NCI-H345 treated with DMSO at 0.1 percent for 48 hours (cell line): ENCODE data around the gene DNAAF6.
A peak's percentile ranks its signal among the peaks of the same experiment; 100 is the strongest.
"Not testable (repeated sequence)": the region's sequence is repeated elsewhere in the genome, so short reads cannot be mapped to it uniquely, and the experiment has no call there.

Experiments used
- DNase-seq: peaks from one replicate; lab custom pipeline; 2025; ENCODE audit not compliant: unreplicated experiment; lab: John Stamatoyannopoulos, UW

Gene DNAAF6

DNA sequence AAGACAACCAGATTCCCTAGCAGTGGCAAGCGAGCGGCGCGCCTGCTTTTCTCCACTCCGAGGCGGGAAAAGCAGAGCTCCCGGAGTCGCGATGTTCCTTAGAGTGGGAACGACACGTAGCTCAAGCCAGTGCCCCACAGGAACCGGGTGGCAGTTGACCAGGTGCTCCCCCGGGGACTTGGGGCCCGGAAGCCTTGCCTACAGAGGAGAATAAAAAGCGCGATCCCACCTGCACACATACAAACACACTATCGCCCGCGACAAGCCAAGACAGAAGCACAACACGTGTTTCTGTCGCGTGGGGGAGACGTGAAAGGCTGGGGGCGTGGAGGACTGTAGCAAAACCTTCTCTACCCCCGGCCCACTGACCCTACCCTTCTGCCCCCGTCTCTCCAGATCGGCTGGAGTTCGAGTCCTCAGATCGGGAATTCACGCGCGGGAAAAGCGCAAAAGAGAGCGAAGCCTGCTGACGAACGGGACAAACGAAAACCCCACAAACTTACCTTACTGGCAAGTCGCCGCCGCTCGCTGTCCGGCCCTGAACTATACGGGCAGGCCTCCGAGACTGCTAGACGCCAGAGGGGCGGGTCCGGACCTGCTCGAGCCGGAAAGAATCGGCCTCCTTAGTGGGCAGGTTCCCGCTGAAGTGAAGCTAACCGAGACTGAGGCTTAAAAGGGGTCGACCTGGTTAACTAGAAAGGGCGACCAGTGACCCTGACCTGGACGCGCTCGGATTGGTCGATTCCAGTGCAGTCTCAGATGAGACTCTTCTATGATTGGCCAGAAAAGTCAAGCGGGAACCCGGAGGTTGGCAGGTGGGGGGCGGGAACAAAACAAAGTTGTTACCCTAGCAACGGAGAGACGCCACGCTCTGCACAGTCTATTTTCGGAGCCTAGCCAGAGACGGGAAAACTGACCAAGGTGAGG lies at the start of gene DNAAF6, which contains the start of gene NUP62CL:
TSS of gene DNAAF6 (plus strand) at position 842 of the 927 bp plus-strand sequence. CDS start 6,265 bp downstream, outside the sequence.
TSS of gene NUP62CL (minus strand) at position 664 of the 927 bp plus-strand sequence. CDS start 31,287 bp downstream, outside the sequence.
- DNase-seq: peak; percentile 16

DNA sequence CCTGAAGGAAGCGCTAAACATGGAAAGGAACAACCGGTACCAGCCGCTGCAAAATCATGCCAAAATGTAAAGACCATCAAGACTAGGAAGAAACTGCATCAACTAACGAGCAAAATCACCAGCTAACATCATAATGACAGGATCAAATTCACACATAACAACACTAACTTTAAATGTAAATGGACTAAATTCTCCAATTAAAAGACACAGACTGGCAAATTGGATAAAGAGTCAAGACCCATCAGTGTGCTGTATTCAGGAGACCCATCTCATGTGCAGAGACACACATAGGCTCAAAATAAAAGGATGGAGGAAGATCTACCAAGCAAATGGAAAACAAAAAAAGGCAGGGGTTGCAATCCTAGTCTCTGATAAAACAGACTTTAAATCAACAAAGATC lies 48.8 kb upstream of the DNAAF6 start:
- DNase-seq: not testable (repeated sequence)

DNA sequence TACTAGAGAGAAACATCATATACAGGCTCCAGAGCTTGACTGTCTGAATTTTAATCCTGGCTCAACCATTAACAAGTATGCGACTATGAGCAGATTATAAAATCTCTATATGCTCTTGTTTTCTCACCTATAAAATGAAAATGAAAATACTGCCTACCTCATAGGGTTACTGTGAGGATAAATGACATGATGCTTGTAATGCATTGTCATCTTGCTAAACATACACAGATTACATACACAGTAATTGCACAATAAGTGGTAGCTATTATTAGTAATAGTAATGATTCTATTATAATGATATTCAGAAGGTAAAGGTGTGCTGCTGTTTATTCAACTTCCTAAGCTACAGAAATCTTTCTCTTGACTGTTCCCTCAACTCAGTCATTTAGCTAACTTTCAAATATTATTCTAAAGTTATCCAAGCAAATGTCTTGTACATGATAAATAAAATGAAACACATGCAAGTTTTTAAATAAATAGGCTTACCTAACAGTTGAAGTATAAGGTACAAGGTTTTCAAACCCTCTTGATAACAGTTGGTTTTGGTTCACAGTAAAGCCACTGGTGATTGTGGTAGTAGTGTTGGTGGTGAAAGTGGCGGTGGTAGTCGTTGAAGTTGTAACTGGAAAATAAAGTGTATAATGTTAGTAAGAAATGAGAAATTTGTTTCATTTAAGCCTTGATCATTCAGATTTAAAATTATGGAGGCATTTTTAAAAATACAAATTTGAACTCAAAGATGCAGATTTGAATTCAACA lies 39.1 kb upstream of the DNAAF6 start:
- no peak for DNase-seq

- no peak for DNase-seq
Measured at GRCh38 chrX:107168257-107168656, 38.2 kb upstream of the DNAAF6 start.

- DNase-seq: no peak
Measured at GRCh38 chrX:107168712-107169111, 37.7 kb upstream of the DNAAF6 start.

DNA sequence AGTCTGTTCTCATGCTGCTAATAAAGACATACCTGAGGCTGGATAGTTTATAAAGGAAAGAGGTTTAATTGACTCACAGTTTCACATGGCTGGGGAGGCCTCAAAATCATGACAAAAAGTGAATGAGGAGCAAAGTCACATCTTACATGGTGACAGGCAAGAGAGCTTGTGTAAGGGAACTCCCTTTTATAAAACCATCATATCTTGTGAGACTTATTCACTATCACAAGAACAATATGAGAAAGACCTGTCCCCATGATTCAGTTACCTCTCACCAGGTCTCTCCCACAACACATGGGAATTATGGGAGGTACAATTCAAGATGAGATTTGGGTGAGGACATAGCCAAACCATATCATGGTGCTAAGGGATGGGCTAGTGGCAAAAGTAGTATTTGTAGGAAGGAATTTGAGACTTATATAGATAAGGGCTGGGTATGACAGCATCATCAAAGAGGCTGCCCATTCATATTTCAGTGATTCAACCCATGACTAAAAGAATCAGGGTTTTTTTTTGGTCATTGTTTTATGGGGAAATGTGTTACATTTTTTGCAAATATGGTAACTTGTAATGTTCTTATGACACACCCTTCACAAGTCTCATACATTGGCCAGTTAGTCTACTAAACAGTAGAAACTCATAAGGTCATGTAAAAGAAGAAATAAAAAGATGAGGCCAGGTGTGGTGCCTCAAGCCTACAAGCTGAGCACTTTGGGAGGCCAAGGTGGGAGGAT lies 34.9 kb upstream of the DNAAF6 start:
- no peak for DNase-seq

DNA sequence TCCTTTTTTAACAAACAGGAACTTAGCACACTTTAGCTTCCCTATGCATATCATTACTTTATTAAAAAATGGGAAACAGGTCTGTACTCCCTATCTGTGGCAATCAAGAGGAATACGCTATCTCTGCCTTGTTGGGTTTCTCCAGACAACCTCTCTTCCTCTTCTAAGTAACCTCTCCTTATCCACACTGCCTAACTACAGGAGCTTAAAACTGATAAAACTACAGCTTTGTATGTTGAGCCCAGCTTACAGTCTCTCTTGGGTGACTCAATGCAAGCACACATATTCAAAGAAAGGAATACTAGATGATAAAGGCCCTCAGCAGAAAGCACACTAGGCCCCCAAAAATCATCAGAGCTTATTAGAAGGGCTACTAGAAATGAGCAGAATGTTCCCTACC lies 9.1 kb upstream of the DNAAF6 start:
- DNase-seq: no peak

- DNase-seq: not testable (repeated sequence)
Measured at GRCh38 chrX:107198074-107198473, 8.3 kb upstream of the DNAAF6 start.

DNA sequence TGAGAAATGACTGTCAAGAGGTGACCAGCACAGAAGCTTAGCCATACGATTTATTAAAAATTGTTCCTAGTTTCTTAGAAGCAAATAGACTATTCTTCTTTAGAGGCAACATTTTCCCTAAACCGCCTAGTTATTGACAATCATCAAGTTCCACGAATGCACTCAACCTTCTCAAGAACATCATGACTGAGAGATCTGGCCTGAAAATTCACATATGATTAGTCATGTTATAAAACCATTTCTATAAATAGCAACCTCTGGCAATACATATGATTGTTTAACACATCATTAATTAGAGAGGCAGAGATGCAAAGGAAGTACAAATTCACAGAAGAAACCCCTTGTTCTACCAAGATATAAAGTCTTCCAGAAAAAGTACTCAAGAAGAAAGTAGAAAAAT lies 6.9 kb upstream of the DNAAF6 start:
- DNase-seq: no peak

GRCh38 chrX:107204068-107204605 lies 2.3 kb upstream of the DNAAF6 start:
- no peak for DNase-seq

DNA sequence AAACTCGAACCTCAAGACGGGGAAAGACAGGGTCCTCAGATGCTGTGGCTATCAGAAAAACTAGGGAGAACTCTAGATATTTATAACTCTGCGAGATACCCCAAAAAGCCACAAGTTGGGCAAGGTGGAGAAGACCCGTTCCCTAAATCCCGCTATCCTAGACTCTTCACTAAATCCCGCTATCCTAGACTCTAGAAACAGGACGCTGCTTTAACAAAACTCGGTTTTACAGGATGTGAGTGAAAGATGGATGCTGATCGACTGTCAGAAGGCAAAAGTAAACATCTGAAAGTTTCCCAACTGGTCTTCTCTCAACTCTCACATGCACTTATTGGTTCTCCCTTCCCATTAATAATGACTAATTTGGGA lies 270 bp downstream of the DNAAF6 start:
- DNase-seq: no peak

- DNase-seq: no peak
Measured at GRCh38 chrX:107207089-107207488, 678 bp downstream of the DNAAF6 start.

- no peak for DNase-seq
Measured at GRCh38 chrX:107207943-107208342, 1.5 kb downstream of the DNAAF6 start.

DNA sequence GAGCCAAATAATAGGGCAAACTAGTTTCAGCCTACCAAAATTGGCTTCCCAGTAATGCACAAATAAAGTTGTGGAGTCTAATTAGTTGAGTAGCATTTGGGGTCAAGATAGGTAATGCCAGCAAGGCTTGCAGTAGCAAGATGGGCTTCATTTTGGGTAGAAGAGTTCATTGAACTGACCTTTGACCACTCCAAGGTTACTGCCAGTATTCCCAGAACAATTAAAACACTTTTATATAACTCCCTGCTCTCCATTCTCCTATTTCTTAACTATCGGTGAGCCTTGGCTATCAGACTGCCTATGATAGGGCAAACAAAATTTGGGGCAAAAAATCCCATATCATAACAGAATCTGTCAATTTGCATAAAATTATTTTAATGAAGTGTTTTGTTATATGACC lies 7.1 kb downstream of the DNAAF6 start:
- no peak for DNase-seq

DNA sequence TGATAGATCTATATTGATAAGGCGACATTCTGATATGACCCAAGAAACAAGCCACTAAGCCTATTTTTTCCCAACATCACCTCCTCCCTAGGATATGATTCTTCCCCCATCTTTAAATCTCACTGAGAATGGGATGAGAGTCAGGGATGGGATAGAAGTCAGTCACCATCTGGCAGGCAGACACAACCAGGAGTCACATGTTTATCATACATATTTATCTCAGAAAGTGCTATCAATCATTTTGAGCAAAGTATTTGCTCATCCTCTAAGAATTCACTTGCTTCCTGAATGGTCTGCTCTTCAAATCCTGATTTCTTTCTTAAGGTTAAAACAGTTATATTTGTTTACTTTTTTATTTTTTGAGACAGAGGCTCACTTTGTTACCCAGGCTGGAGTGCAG lies 20.3 kb downstream of the DNAAF6 start:
- no peak for DNase-seq

GRCh38 chrX:107227780-107228485 lies 21.5 kb downstream of the DNAAF6 start:
- no peak for DNase-seq

DNA sequence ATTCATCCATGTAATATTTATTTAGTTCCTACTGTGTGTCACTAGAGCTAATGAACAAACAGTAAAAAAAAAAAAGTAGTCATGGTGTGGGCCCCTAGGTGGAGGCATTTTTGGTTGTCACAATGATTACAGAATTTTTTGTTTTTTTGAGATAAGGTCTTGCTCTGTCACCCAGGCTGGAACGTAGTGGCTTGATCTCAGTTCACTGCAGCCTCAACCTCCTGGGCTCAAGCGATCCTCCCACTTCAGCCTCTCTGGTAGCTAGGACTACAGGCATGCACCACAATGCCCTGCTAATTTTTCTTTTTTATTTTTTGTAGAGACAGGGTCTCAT lies 22.0 kb downstream of the DNAAF6 start:
- DNase-seq: no peak

GRCh38 chrX:107272431-107272921 lies 66.1 kb downstream of the DNAAF6 start:
- DNase-seq: no peak

DNA sequence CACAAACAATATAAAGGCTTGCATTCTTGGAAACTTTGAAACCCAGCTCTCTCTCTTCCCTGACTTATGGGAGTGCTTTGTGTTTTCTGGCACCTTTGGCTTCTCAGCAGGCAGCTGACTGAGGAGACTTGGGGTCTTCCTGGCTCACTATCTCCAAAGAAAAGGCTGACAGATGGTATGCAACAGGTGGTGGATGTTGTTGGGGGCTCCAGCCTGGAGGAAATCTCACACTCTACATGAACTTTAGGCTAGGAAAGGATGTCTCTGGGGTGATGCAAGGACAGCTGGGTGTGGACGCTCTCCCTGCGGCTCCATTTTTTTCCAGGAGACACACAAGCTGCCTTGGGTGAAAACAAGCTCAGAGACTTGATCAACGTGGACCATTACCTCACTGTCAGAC lies 67.4 kb downstream of the DNAAF6 start:
- no peak for DNase-seq

GRCh38 chrX:107288676-107289075 lies 82.3 kb downstream of the DNAAF6 start:
- DNase-seq: no peak
